GM12878 (cell line): ENCODE data around the gene ZPBP. TPM values are rescaled to one million over a fixed set of nuclear protein-coding genes. Genes with fewer than 3 reads are reported as not detected.

Experiments
- ATAC-seq: fragments of 200-7000 bp; cut with Tn5 transposase; 3 replicates; pipeline ENCODE4 v1.9.1; 2020; ENCODE audit warnings: mild to moderate bottlenecking, moderate library complexity
- BruUV-seq: library from RNA; stranded (reverse); fragments of 400-500 nt; replicated peaks from 2 replicates; lab custom pipeline; 2021; lab: Mats Ljungman, UMichigan
- CTCF ChIA-PET: fragments of 300-600 bp; sonication (Branson Sonifier 250); formaldehyde crosslinking; extraction: SDS; loops from one replicate; lab custom pipeline; 2021; ENCODE audit warnings: inconsistent platforms; lab: Yijun Ruan, JAX
- POLR2A ChIA-PET: fragments of 350-600 bp; formaldehyde crosslinking; extraction: SDS; loops from one replicate; lab custom pipeline; 2021; ENCODE audit warnings: inconsistent platforms; lab: Charles Lee
- RAD21 ChIA-PET: fragments of 300-600 bp; sonication (Branson Sonifier 250); formaldehyde crosslinking; loops from one replicate; lab custom pipeline; 2023; ENCODE audit warnings: antibody characterized with exemption; ENCODE audit not compliant: unreplicated experiment; lab: Charles Lee
- SMC1A ChIA-PET: fragments of 300-600 bp; sonication (Branson Sonifier 250); formaldehyde crosslinking; loops from one replicate; lab custom pipeline; 2023; ENCODE audit not compliant: unreplicated experiment, uncharacterized antibody; lab: Charles Lee
- DNase-seq: peaks from one replicate; pipeline ENCODE4 v3.0.0-alpha.2; 2011; ENCODE audit warnings: low read depth, low spot score
- FAIRE-seq: peaks from 3 replicates; lab custom pipeline; 2011; peaks lifted over from hg19 to GRCh38; lab: Jason Lieb, UNC
- H2AFZ ChIP-seq: 2 replicates; pipeline ENCODE4 v1.6.0; 2011; ENCODE audit warnings: low read depth, low read length, control low read depth; ENCODE audit not compliant: control insufficient read depth
- H3K27ac ChIP-seq: 2 replicates; pipeline ENCODE4 v1.5.1; 2011; ENCODE audit warnings: control low read depth; ENCODE audit not compliant: control insufficient read depth, insufficient read depth
- H3K27me3 ChIP-seq, 2 experiments: replicated peaks in 1 of 2; 2 replicates each; pipeline versions ENCODE4 v1.6.0 to v1.6.1; 2011; ENCODE audit warnings: low read length in 1 of 2; ENCODE audit not compliant: control insufficient read depth in 2 of 2, insufficient read depth in 2 of 2
- H3K36me3 ChIP-seq, 2 experiments: 2 replicates each; pipeline ENCODE4 v1.5.1; 2011; ENCODE audit warnings: low read length in 1 of 2; ENCODE audit not compliant: control insufficient read depth in 2 of 2, insufficient read depth in 2 of 2
- H3K4me1 ChIP-seq: 2 replicates; pipeline ENCODE4 v1.6.1; 2011; ENCODE audit warnings: mild to moderate bottlenecking, low read length, moderate library complexity, mixed read lengths; ENCODE audit not compliant: control insufficient read depth, insufficient read depth
- H3K4me2 ChIP-seq: 2 replicates; pipeline ENCODE4 v1.6.0; 2011; ENCODE audit warnings: control low read depth; ENCODE audit not compliant: control insufficient read depth, insufficient read depth
- H3K4me3 ChIP-seq: fragments of 200-600 bp; sonication (generic); 2 replicates; pipeline ENCODE4 v1.5.1; 2016
- H3K79me2 ChIP-seq: 2 replicates; pipeline ENCODE4 v1.6.0; 2011; ENCODE audit warnings: low read length; ENCODE audit not compliant: control insufficient read depth, insufficient read depth
- H3K9ac ChIP-seq: 2 replicates; pipeline ENCODE4 v1.8.0; 2011; ENCODE audit warnings: low read length, control low read depth, mixed read lengths; ENCODE audit not compliant: control insufficient read depth, insufficient read depth
- H3K9me3 ChIP-seq: replicated peaks from 3 replicates; pipeline ENCODE4 v1.5.1; 2011; ENCODE audit warnings: mild to moderate bottlenecking, low read length; ENCODE audit not compliant: control insufficient read depth, insufficient read depth
- H4K20me1 ChIP-seq: 2 replicates; pipeline ENCODE4 v1.6.0; 2011; ENCODE audit not compliant: control insufficient read depth, insufficient read depth
- CBX5 ChIP-seq: sonication (generic); IDR thresholded peaks from 2 replicates; pipeline ENCODE4 v1.6.1; 2016; ENCODE audit warnings: low read depth, moderate library complexity, mild to moderate bottlenecking, inconsistent platforms
- MEF2B ChIP-seq: fragments of 450-650 bp; IDR thresholded peaks from 2 replicates; pipeline ENCODE4 v1.6.1; 2018; ENCODE audit warnings: mild to moderate bottlenecking, moderate library complexity; ENCODE audit not compliant: partially characterized antibody, poor library complexity, severe bottlenecking
- MTA3 ChIP-seq: IDR thresholded peaks from 2 replicates; pipeline ENCODE4 v1.6.1; 2012; ENCODE audit warnings: low read length, inconsistent platforms, borderline replicate concordance
- POLR2A ChIP-seq: IDR thresholded peaks from 2 replicates; pipeline ENCODE4 v1.6.1; 2011; ENCODE audit warnings: low read depth, mild to moderate bottlenecking, low read length
- RAD51 ChIP-seq: fragments of 450-650 bp; IDR thresholded peaks from 2 replicates; pipeline ENCODE4 v1.6.1; 2016; ENCODE audit warnings: moderate library complexity, mild to moderate bottlenecking, inconsistent platforms
- ZBED1 ChIP-seq: IDR thresholded peaks from 2 replicates; pipeline ENCODE4 v1.6.1; 2016; ENCODE audit warnings: borderline replicate concordance
- WGBS: methylation state at CpG from one replicate; pipeline ENCODE4 v1.1.6; 2016; ENCODE audit warnings: low lambda C conversion rate; ENCODE audit not compliant: insufficient replicate concordance, insufficient coverage; ENCODE audit errors: missing lambda C conversion rate; 5-methylcytosine and 5-hydroxymethylcytosine counted together
- in situ Hi-C: fragments of 300-500 bp; cut with MboI; formaldehyde crosslinking; loops from 9 replicates; pipeline ENCODE4 v1.14.3; 2018; ENCODE audit warnings: mixed read lengths
- intact Hi-C: fragments of 100-400 bp; cut with micrococcal nuclease; formaldehyde crosslinking; loops from one replicate; pipeline ENCODE4 v1.14.2; 2022; ENCODE audit not compliant: unreplicated experiment
- polyA plus RNA-seq, 11 experiments: library from polyadenylated mRNA; depleted of rRNA in 4 of 11; unstranded in 6 of 11; stranded (reverse) in 5 of 11; fragments of >200 nt; fragmentation: Nextera tagmentation in 4 of 11; fragmentation: Illumina TruSeq in 1 of 11; extraction: Ambion mirVana in 4 of 11; extraction: Trizol in 1 of 11; gene quantifications; 1 replicate in 1 of 11; 2 replicates in 10 of 11; pipeline versions ENCODE4 v1.2.1 to v1.2.3, GENCODE V29; 2011 to 2016; ENCODE audit warnings: inconsistent platforms in 2 of 11, missing spikeins in 2 of 11, low read depth in 1 of 11
- total RNA-seq, 4 experiments: library from RNA; depleted of rRNA in 3 of 4; stranded (reverse); fragments of >200 nt in 3 of 4; fragmentation: Illumina TruSeq in 1 of 4; extraction: Trizol in 1 of 4; gene quantifications; 2 replicates each; pipeline versions ENCODE4 v1.2.1 to v1.2.3, GENCODE V29; 2013 to 2021
- TF ChIP-seq, protein P1 (sequence below): fragments of 450-650 bp; IDR thresholded peaks from 2 replicates; pipeline ENCODE4 v1.6.1; 2017; ENCODE audit warnings: low read depth, mild to moderate bottlenecking, moderate library complexity
- TF ChIP-seq, protein P2 (sequence below): fragments of 450-650 bp; IDR thresholded peaks from 2 replicates; pipeline ENCODE4 v1.6.1; 2018; ENCODE audit warnings: borderline replicate concordance, mild to moderate bottlenecking; ENCODE audit not compliant: partially characterized antibody

Gene ZPBP
- total and polyA plus RNA-seq, 10 of the 15 experiments (the other 5 are each of a cell fraction or from before 2014, with no cell fraction given): not detected

DNA sequence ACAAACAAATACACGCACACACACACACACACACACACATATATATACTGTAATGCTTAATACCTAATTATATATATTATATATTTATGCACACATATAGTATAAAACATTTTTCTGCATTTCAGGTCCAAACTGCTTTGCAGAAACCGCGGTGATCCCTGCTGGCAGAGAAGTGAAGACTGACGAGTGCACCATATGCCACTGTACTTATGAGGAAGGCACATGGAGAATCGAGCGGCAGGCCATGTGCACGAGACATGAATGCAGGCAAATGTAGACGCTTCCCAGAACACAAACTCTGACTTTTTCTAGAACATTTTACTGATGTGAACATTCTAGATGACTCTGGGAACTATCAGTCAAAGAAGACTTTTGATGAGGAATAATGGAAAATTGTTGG, 181.1 kb downstream of the ZPBP start:
- in situ Hi-C loops (no loop called here), intact Hi-C loops (no loop called here)
- Histone ChIP-seq H3K4me1 (no peaks in the 10 kb centered on the region), H3K36me3 (no peaks in the 10 kb centered on the region), H3K27me3 (no peaks in the 10 kb centered on the region), H2AFZ (no peak overlapping the region), H3K4me2 (no peak overlapping the region), H3K4me3 (no peak overlapping the region), H3K27ac (no peak overlapping the region), H3K79me2 (no peaks in the 10 kb centered on the region), H4K20me1 (no peaks in the 10 kb centered on the region), H3K9ac (no peak overlapping the region), H3K9me3 (no peaks in the 10 kb centered on the region)
- POLR2A ChIA-PET: no interaction called here
- RAD21 ChIA-PET: no interaction called here
- TF ChIP-seq CBX5 (no peak), MEF2B (no peak), ZBED1 (no peak), POLR2A (no peak), MTA3 (no peak), RAD51 (no peak)
- TF ChIP-seq, protein P1, sequence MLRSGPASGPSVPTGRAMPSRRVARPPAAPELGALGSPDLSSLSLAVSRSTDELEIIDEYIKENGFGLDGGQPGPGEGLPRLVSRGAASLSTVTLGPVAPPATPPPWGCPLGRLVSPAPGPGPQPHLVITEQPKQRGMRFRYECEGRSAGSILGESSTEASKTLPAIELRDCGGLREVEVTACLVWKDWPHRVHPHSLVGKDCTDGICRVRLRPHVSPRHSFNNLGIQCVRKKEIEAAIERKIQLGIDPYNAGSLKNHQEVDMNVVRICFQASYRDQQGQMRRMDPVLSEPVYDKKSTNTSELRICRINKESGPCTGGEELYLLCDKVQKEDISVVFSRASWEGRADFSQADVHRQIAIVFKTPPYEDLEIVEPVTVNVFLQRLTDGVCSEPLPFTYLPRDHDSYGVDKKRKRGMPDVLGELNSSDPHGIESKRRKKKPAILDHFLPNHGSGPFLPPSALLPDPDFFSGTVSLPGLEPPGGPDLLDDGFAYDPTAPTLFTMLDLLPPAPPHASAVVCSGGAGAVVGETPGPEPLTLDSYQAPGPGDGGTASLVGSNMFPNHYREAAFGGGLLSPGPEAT: no peak
- TF ChIP-seq, protein P2, sequence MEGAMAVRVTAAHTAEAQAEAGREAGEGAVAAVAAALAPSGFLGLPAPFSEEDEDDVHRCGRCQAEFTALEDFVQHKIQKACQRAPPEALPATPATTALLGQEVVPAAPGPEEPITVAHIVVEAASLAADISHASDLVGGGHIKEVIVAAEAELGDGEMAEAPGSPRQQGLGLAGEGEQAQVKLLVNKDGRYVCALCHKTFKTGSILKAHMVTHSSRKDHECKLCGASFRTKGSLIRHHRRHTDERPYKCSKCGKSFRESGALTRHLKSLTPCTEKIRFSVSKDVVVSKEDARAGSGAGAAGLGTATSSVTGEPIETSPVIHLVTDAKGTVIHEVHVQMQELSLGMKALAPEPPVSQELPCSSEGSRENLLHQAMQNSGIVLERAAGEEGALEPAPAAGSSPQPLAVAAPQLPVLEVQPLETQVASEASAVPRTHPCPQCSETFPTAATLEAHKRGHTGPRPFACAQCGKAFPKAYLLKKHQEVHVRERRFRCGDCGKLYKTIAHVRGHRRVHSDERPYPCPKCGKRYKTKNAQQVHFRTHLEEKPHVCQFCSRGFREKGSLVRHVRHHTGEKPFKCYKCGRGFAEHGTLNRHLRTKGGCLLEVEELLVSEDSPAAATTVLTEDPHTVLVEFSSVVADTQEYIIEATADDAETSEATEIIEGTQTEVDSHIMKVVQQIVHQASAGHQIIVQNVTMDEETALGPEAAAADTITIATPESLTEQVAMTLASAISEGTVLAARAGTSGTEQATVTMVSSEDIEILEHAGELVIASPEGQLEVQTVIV: no peak
- SMC1A ChIA-PET: no interaction called here
- DNase-seq (no peak), ATAC-seq (no peak), FAIRE-seq (no peak)
- WGBS: 47% methylated on average over 8 of the region's 8 CpGs
- BruUV-seq: no TSS peak
- CTCF ChIA-PET: no interaction called here
